ENCODE measurements around the gene NKAIN2.
A peak's percentile ranks its signal among the peaks of the same experiment; 100 is the strongest.
"Not testable (repeated sequence)": the region's sequence is repeated elsewhere in the genome, so short reads cannot be mapped to it uniquely, and the experiment has no call there.

The NKAIN2 gene

GRCh38 chr6:124535299-124535698 is 731.6 kb downstream of the NKAIN2 start:
- DNase-seq: no peak

GRCh38 chr6:124535746-124536145 is 732.1 kb downstream of the NKAIN2 start:
- no peak for DNase-seq

GRCh38 chr6:124536157-124536841 is 732.6 kb downstream of the NKAIN2 start:
- no peak for DNase-seq

GRCh38 chr6:124536842-124537191 is 733.2 kb downstream of the NKAIN2 start:
- DNase-seq: no peak

- DNase-seq: no peak
These were observed 735.4 kb downstream of the NKAIN2 start for GRCh38 chr6:124539096-124539495.

- no peak for DNase-seq
These were observed 737.9 kb downstream of the NKAIN2 start for GRCh38 chr6:124541573-124541972.

GRCh38 chr6:124546601-124547000 is 742.9 kb downstream of the NKAIN2 start:
- DNase-seq: no peak

- no peak for DNase-seq
These were observed 748.1 kb downstream of the NKAIN2 start for GRCh38 chr6:124551711-124552233.

GRCh38 chr6:124557873-124558272 is 754.2 kb downstream of the NKAIN2 start:
- no peak for DNase-seq

- not testable (repeated sequence) for DNase-seq
These were observed 756.4 kb downstream of the NKAIN2 start for GRCh38 chr6:124560078-124560477.

- no peak for DNase-seq
These were observed 757.4 kb downstream of the NKAIN2 start for GRCh38 chr6:124560873-124561567.

- no peak for DNase-seq
These were observed 758.0 kb downstream of the NKAIN2 start for GRCh38 chr6:124561635-124562130.

GRCh38 chr6:124564125-124564524 is 760.5 kb downstream of the NKAIN2 start:
- DNase-seq: not testable (repeated sequence)

- no peak for DNase-seq
These were observed 763.7 kb downstream of the NKAIN2 start for GRCh38 chr6:124567401-124567800.

- DNase-seq: peak in 1 of 2 experiments; percentile 12
These were observed 770.3 kb downstream of the NKAIN2 start for GRCh38 chr6:124573953-124574352.

GRCh38 chr6:124577734-124578281 is 774.1 kb downstream of the NKAIN2 start:
- no peak for DNase-seq

- DNase-seq: no peak
These were observed 786.3 kb downstream of the NKAIN2 start for GRCh38 chr6:124590001-124590400.

- DNase-seq: no peak
These were observed 796.0 kb downstream of the NKAIN2 start for GRCh38 chr6:124599656-124600055.

GRCh38 chr6:124604719-124605118 is 801.1 kb downstream of the NKAIN2 start:
- no peak for DNase-seq

GRCh38 chr6:124607119-124607627 is 803.5 kb downstream of the NKAIN2 start:
- DNase-seq: no peak

GRCh38 chr6:124613031-124613430 is 809.4 kb downstream of the NKAIN2 start:
- no peak for DNase-seq

GRCh38 chr6:124622351-124622750 is 818.7 kb downstream of the NKAIN2 start:
- no peak for DNase-seq

- DNase-seq: no peak
These were observed 830.0 kb downstream of the NKAIN2 start for GRCh38 chr6:124633655-124634054.

GRCh38 chr6:124640432-124640831 is 836.8 kb downstream of the NKAIN2 start:
- no peak for DNase-seq
